ENCODE data around the gene RTL10. TPM values are rescaled to one million over a fixed set of nuclear protein-coding genes. Genes with fewer than 3 reads are reported as not detected.

RTL10 gene
- total RNA-seq, 1 donor from 2014 or later: 20.3 TPM

GRCh38 chr22:19871023-19871844 is 16.6 kb upstream of the RTL10 start:
- DNase-seq (ENCODE audit: low spot score): no peak
- TF ChIP-seq CTCF (IDR thresholded peaks at IDR 0.05; ENCODE audit: unreplicated experiment): no peak
- Mint-ChIP-seq H3K27me3 (ENCODE audit: unreplicated experiment) (no peaks in the 10 kb centered on the region), H3K9me3 (ENCODE audit: unreplicated experiment) (no peaks in the 10 kb centered on the region), H3K4me3 (ENCODE audit: unreplicated experiment) (no peak overlapping the region), H3K4me1 (ENCODE audit: unreplicated experiment) (peaks cover 8% of the 10 kb centered on the region), H3K36me3 (ENCODE audit: low read depth, unreplicated experiment) (no peaks in the 10 kb centered on the region), H3K27ac (ENCODE audit: unreplicated experiment) (no peak overlapping the region)

- Mint-ChIP-seq H3K4me1 (ENCODE audit: unreplicated experiment) (peaks cover 8% of the 10 kb centered on the region), H3K27me3 (ENCODE audit: unreplicated experiment) (no peaks in the 10 kb centered on the region), H3K27ac (ENCODE audit: unreplicated experiment) (no peak overlapping the region), H3K36me3 (ENCODE audit: low read depth, unreplicated experiment) (no peaks in the 10 kb centered on the region), H3K9me3 (ENCODE audit: unreplicated experiment) (no peaks in the 10 kb centered on the region), H3K4me3 (ENCODE audit: unreplicated experiment) (no peak overlapping the region)
- no peak for TF ChIP-seq CTCF (IDR thresholded peaks at IDR 0.05; ENCODE audit: unreplicated experiment)
- no peak for DNase-seq (ENCODE audit: low spot score)
These were observed 15.7 kb upstream of the RTL10 start for GRCh38 chr22:19870153-19871022.

GRCh38 chr22:19869497-19870152 is 15.0 kb upstream of the RTL10 start:
- no peaks in the 10 kb centered on the region for H3K36me3 Mint-ChIP-seq (ENCODE audit: low read depth, unreplicated experiment)
- H3K4me3 Mint-ChIP-seq (ENCODE audit: unreplicated experiment): no peak overlapping the region
- no peaks in the 10 kb centered on the region for H3K9me3 Mint-ChIP-seq (ENCODE audit: unreplicated experiment)
- H3K4me1 Mint-ChIP-seq (ENCODE audit: unreplicated experiment): peaks cover 8% of the 10 kb centered on the region
- H3K27me3 Mint-ChIP-seq (ENCODE audit: unreplicated experiment): no peaks in the 10 kb centered on the region
- H3K27ac Mint-ChIP-seq (ENCODE audit: unreplicated experiment): no peak overlapping the region
- no peak for TF ChIP-seq CTCF (IDR thresholded peaks at IDR 0.05; ENCODE audit: unreplicated experiment)
- DNase-seq (ENCODE audit: low spot score): no peak

- no peaks in the 10 kb centered on the region for H3K27me3 Mint-ChIP-seq (ENCODE audit: unreplicated experiment)
- no peak for TF ChIP-seq CTCF (IDR thresholded peaks at IDR 0.05; ENCODE audit: unreplicated experiment)
- peak; percentile 3 for DNase-seq (ENCODE audit: low spot score)
- peaks cover 8% of the 10 kb centered on the region for H3K4me1 Mint-ChIP-seq (ENCODE audit: unreplicated experiment)
- H3K27ac Mint-ChIP-seq (ENCODE audit: unreplicated experiment): peak overlapping the region; percentile 10
- no peak overlapping the region for H3K4me3 Mint-ChIP-seq (ENCODE audit: unreplicated experiment)
- H3K36me3 Mint-ChIP-seq (ENCODE audit: low read depth, unreplicated experiment): no peaks in the 10 kb centered on the region
- H3K9me3 Mint-ChIP-seq (ENCODE audit: unreplicated experiment): no peaks in the 10 kb centered on the region
These were observed 14.2 kb upstream of the RTL10 start for GRCh38 chr22:19868773-19869471.

Data from endothelial cell (in vitro differentiated cells).